Tibial nerve (tissue), 4 donors: Measurements from ENCODE around the gene GABRR1. TPM values are rescaled to one million over a fixed set of nuclear protein-coding genes. Genes with fewer than 3 reads are reported as not detected.

Experiments
- DNase-seq, 2 donors: peaks; one replicate each; pipeline ENCODE4 v3.0.0-alpha.2; 2019; ENCODE audit warnings: low spot score in 2 of 2
- H3K27ac ChIP-seq, 4 donors: fragments of 200-600 bp; sonication (generic) in 3 of 4; one replicate each; pipeline ENCODE4 v1.5.1; 2017 to 2019; ENCODE audit warnings: mild to moderate bottlenecking in 1 of 4
- H3K27me3 ChIP-seq, 2 donors: fragments of 200-600 bp; sonication (generic) in 1 of 2; one replicate each; pipeline versions ENCODE4 v1.5.1 to v1.6.0; 2017 to 2019
- H3K36me3 ChIP-seq, 3 donors: fragments of 200-600 bp; sonication (generic); one replicate each; pipeline ENCODE4 v1.5.1; 2018 to 2019
- H3K4me1 ChIP-seq, 4 donors: fragments of 200-600 bp; sonication (generic) in 3 of 4; one replicate each; pipeline ENCODE4 v1.5.1; 2017 to 2019
- H3K4me3 ChIP-seq, 4 donors: fragments of 200-600 bp; sonication (generic) in 3 of 4; one replicate each; pipeline ENCODE4 v1.5.1; 2017 to 2019; ENCODE audit warnings: mild to moderate bottlenecking in 1 of 4, moderate library complexity in 1 of 4
- H3K9me3 ChIP-seq, 4 donors: fragments of 200-600 bp; sonication (generic) in 3 of 4; one replicate each; pipeline ENCODE4 v1.5.1; 2017 to 2019
- EP300 ChIP-seq, 2 donors: sonication (generic); formaldehyde crosslinking; IDR thresholded peaks; one replicate each; pipeline ENCODE4 v1.6.1; 2017; ENCODE audit warnings: antibody characterized with exemption in 2 of 2, mild to moderate bottlenecking in 1 of 2
- POLR2A ChIP-seq, 2 donors: fragments of 450-650 bp; IDR thresholded peaks; one replicate each; pipeline ENCODE4 v1.6.1; 2017; ENCODE audit warnings: antibody characterized with exemption in 2 of 2, mild to moderate bottlenecking in 2 of 2, moderate library complexity in 2 of 2
- WGBS, 2 donors: methylation state at CpG; one replicate each; pipeline ENCODE4 v1.1.5; 2018; 5-methylcytosine and 5-hydroxymethylcytosine counted together
- total RNA-seq, 4 donors: library from RNA; depleted of rRNA; stranded (reverse); fragments of >200 nt; gene quantifications; one replicate each; pipeline ENCODE4 v1.1.0, GENCODE V29; 2016
- TF ChIP-seq, protein P1 (sequence below), 5 experiments: fragments of 200-600 bp in 3 of 5; fragments of 450-650 bp in 2 of 5; sonication (generic) in 3 of 5; IDR thresholded peaks; one replicate each; pipeline ENCODE4 v1.5.1; 2016 to 2019; ENCODE audit warnings: antibody characterized with exemption in 5 of 5, mild to moderate bottlenecking in 3 of 5, moderate library complexity in 2 of 5

Gene GABRR1
- total RNA-seq, 4 donors from 2014 or later: not detected

DNA sequence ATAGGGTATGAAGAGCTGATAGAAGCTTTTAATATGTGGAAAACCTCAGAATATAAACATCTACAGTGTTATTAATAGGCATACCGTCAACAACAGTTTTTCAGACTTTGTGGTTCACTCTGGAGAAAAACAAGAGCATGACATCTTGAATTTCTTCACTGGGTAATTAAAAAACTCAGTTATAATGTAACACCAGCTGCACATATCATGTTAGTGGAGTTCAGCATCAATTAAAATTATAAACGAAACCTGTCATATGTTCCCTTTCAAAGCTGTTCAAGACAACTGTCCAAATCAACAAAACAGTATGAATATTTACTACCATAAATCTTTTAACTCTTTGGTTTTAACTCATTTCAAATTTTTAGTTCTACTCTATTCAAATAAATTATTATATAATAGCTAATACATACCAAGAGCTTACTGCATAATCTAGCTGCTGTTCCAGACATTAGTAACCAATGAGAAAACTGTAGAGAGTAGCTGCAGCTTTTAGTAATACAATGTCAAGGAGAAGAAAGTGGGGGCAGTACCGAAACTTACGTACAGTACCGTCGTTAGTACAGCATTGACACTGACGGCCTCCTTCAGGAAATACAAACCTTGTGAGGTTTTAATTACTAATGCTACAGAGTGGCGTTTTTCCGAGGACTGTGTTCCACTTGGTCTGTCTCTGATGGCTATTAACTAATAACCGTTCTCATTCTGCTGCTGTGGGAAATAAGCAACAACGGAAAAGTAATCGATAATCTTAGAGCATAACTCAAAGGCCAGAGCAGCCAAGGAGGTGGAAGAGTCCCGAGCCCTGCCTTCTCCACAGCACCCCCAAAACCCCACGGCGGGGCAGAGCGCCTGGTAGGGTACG, 71.8 kb downstream of the GABRR1 start:
- Histone ChIP-seq H3K4me1 (peaks cover 0 to 25% (median 8%) of the 10 kb centered on the region in 4 donors), H3K9me3 (no peaks in the 10 kb centered on the region), H3K27ac (peak overlapping the region; percentile 67 to 93 (median 87)), H3K4me3 (peak overlapping the region; percentile 76 to 99 (median 90)), H3K36me3 (no peaks in the 10 kb centered on the region), H3K27me3 (no peaks in the 10 kb centered on the region)
- no peak for DNase-seq
- TF ChIP-seq, protein P1, sequence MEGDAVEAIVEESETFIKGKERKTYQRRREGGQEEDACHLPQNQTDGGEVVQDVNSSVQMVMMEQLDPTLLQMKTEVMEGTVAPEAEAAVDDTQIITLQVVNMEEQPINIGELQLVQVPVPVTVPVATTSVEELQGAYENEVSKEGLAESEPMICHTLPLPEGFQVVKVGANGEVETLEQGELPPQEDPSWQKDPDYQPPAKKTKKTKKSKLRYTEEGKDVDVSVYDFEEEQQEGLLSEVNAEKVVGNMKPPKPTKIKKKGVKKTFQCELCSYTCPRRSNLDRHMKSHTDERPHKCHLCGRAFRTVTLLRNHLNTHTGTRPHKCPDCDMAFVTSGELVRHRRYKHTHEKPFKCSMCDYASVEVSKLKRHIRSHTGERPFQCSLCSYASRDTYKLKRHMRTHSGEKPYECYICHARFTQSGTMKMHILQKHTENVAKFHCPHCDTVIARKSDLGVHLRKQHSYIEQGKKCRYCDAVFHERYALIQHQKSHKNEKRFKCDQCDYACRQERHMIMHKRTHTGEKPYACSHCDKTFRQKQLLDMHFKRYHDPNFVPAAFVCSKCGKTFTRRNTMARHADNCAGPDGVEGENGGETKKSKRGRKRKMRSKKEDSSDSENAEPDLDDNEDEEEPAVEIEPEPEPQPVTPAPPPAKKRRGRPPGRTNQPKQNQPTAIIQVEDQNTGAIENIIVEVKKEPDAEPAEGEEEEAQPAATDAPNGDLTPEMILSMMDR (IDR thresholded peaks at IDR 0.05): no peak
- no peak for TF ChIP-seq EP300 (IDR thresholded peaks at IDR 0.05)
- TF ChIP-seq POLR2A (IDR thresholded peaks at IDR 0.05): no peak
- WGBS, 2 donors: 3 to 4% methylated on average over 13 to 17 of the region's 17 CpGs

DNA sequence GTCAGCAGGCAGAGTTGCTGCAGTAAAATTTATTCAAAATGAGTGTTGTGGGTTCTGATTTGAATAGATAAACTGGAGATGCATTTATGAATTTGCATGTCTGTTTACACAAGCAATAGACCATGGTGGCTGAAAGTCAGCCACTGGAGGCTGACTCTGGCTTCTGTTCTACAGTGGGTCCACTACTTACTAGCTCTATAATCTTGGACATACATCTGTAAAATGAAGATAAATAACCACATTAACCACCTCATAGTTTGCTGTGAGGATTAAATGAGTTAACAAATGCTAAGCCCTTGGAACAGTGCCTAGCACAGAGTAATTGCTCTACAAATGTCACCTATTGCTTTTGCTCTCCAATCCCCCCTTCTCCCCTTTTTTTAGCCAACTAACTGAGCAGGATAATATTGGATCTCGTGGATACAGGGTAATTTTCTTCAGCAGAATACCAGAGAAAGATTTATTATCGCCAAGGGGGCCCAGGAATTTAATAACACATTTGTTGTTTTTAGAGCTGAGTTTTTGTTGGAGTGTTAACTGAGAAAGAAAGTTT, 72.7 kb downstream of the GABRR1 start:
- TF ChIP-seq EP300 (IDR thresholded peaks at IDR 0.05) (no peak), POLR2A (IDR thresholded peaks at IDR 0.05) (no peak)
- TF ChIP-seq, protein P1 (IDR thresholded peaks at IDR 0.05): no peak
- 21 to 25% methylated on average over 2 of the region's 2 CpGs for WGBS, 2 donors

DNA sequence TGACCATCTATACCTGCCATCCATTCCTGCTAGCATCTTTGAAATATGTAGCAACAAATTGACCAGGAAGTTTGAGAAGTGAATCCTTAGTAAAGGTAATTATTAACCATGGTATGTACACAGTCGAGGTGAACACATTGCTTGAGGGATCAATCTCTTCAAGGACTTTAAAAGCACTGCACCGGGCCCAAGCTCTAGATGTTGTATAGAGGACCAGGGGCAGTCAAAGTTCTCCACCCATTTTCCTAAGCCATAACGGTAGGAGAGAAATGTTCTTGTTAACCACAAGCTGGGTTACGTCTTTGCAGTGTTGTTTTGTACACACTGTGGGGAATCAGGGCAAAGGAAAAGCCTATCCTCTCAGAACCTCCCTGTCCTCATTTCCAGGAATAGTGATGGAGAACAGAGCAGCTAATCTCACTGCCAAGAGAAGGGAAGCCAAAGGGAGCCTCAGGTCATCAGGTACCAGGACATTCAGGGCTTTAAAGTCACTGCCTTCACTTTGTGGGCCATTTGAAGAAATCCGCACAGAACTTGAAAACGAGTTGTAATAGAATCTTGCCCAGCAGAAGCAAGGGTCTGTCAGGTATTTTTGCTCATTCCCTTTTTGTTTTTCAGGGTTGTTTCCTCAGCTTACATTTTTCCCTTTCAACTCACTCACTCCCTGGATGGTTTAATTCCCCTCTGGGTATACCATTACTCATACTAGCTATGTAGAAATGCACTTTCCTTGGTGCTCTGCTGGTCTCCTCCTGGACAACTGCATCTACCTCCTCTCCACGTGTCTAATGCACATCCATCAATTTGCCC, 76.6 kb downstream of the GABRR1 start:
- TF ChIP-seq, protein P1 (IDR thresholded peaks at IDR 0.05): no peak
- TF ChIP-seq POLR2A (IDR thresholded peaks at IDR 0.05) (no peak), EP300 (IDR thresholded peaks at IDR 0.05) (no peak)
- no peak overlapping the region for H3K27ac ChIP-seq
- DNase-seq: no peak
- H3K4me1 ChIP-seq: peaks cover 0 to 15% (median 4%) of the 10 kb centered on the region in 4 donors
- no peaks in the 10 kb centered on the region for H3K36me3 ChIP-seq
- WGBS, 2 donors: 68 to 71% methylated on average over 7 of the region's 7 CpGs
- H3K27me3 ChIP-seq: no peaks in the 10 kb centered on the region
- no peak overlapping the region for H3K4me3 ChIP-seq
- no peaks in the 10 kb centered on the region for H3K9me3 ChIP-seq

More for the DNA sequence above, 72.7 kb downstream of the GABRR1 start:
- no peak overlapping the region for H3K4me3 ChIP-seq
- no peaks in the 10 kb centered on the region for H3K27me3 ChIP-seq
- H3K36me3 ChIP-seq: no peaks in the 10 kb centered on the region
- DNase-seq: no peak
- no peaks in the 10 kb centered on the region for H3K9me3 ChIP-seq
- H3K4me1 ChIP-seq: peaks cover 0 to 25% (median 8%) of the 10 kb centered on the region in 4 donors
- H3K27ac ChIP-seq: peak overlapping the region in 2 of 4 donors; percentile 5 to 31

DNA sequence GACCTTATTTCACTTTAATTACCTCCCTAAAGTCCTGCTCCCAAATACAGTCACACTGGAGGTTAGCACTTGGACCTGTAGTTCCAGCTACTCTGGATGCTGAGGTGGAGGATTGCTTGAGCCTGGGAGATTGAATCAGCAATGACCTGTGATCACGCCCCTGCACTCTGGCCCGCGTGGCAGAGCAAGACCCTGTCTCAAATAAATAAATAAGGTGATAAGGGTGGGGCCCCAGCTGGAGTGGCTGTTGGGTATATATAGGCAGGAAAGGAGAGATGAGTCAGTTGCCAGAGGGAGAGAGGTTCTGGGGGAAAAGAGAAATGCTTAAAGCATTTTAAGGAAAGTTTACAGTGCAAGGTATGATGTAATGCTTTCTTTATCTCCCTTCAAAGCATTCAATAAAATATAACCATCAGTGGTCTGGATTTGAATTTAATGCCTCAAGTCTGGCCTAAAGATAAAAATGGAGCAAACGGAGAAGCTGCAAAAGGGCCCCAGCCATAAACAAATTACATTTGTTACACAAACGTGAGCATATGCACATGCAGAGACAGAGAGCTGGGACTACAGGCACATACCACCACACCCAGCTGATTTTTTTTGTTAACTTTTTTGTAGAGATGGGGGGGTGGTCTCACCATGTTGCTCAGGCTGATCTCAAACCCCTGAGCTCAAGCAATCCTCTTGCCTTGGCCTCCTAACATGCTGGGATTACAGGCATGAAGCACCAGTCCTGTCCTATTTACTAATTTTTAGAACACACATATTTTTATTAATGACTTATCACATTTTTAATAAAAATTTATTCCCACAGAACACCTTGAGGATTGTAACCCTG, 77.4 kb downstream of the GABRR1 start:
- Histone ChIP-seq H3K27ac (no peak overlapping the region), H3K4me1 (peaks cover 0 to 7% (median 3%) of the 10 kb centered on the region in 4 donors), H3K36me3 (no peaks in the 10 kb centered on the region), H3K9me3 (no peaks in the 10 kb centered on the region), H3K4me3 (no peak overlapping the region), H3K27me3 (no peaks in the 10 kb centered on the region)
- no peak for DNase-seq
- WGBS, 2 donors: 81% methylated on average over 5 of the region's 5 CpGs
- TF ChIP-seq POLR2A (IDR thresholded peaks at IDR 0.05): no peak
- TF ChIP-seq, protein P1 (IDR thresholded peaks at IDR 0.05): no peak
